Duodenal mucosa (tissue), 2 donors: ENCODE measurements around the gene CEP128.

Experiments
- H3K27ac ChIP-seq: one replicate; pipeline ENCODE4 v1.7.0; 2013; ENCODE audit warnings: low read depth, low read length
- H3K27me3 ChIP-seq, 2 donors: one replicate each; pipeline ENCODE4 v1.7.0; 2013; ENCODE audit warnings: low read length in 2 of 2, control low read depth in 1 of 2; ENCODE audit not compliant: insufficient read depth in 2 of 2, control insufficient read depth in 1 of 2
- H3K36me3 ChIP-seq, 2 donors: one replicate each; pipeline ENCODE4 v1.7.0; 2013; ENCODE audit warnings: low read length in 2 of 2, control low read depth in 1 of 2; ENCODE audit not compliant: insufficient read depth in 2 of 2, control insufficient read depth in 1 of 2
- H3K4me1 ChIP-seq, 2 donors: one replicate each; pipeline ENCODE4 v1.7.0; 2013; ENCODE audit warnings: low read length in 2 of 2, control low read depth in 1 of 2; ENCODE audit not compliant: insufficient read depth in 2 of 2, control insufficient read depth in 1 of 2
- H3K4me3 ChIP-seq, 2 donors: one replicate each; pipeline ENCODE4 v1.7.0; 2013; ENCODE audit warnings: low read length in 2 of 2, low read depth in 1 of 2
- H3K9ac ChIP-seq, 2 donors: one replicate each; pipeline ENCODE4 v1.7.0; 2013; ENCODE audit warnings: low read length in 2 of 2, low read depth in 1 of 2
- H3K9me3 ChIP-seq, 2 donors: one replicate each; pipeline ENCODE4 v1.7.0; 2013; ENCODE audit warnings: low read length in 2 of 2, control low read depth in 1 of 2; ENCODE audit not compliant: control insufficient read depth in 1 of 2

The CEP128 gene

GRCh38 chr14:80664576-80664975 is 277.0 kb downstream of the CEP128 start:
- Histone ChIP-seq H3K27me3 (no peaks in the 10 kb centered on the region), H3K9me3 (no peaks in the 10 kb centered on the region), H3K9ac (no peak overlapping the region), H3K27ac (no peak overlapping the region), H3K4me1 (no peaks in the 10 kb centered on the region), H3K36me3 (peaks cover 0 to 2% of the 10 kb centered on the region in 2 donors), H3K4me3 (no peak overlapping the region)

- H3K9me3 ChIP-seq, result no peaks in the 10 kb centered on the region
- no peak overlapping the region for H3K9ac ChIP-seq
- H3K4me1 ChIP-seq, result no peaks in the 10 kb centered on the region
- H3K27ac ChIP-seq, result no peak overlapping the region
- no peak overlapping the region for H3K4me3 ChIP-seq
- H3K27me3 ChIP-seq, result no peaks in the 10 kb centered on the region
- peaks cover 0 to 3% of the 10 kb centered on the region in 2 donors for H3K36me3 ChIP-seq
These were observed 278.0 kb downstream of the CEP128 start for GRCh38 chr14:80663541-80663940.

GRCh38 chr14:80659783-80660182 is 281.8 kb downstream of the CEP128 start:
- no peaks in the 10 kb centered on the region for H3K27me3 ChIP-seq

GRCh38 chr14:80658733-80659132 is 282.8 kb downstream of the CEP128 start:
- Histone ChIP-seq H3K4me3 (no peak overlapping the region), H3K9me3 (no peaks in the 10 kb centered on the region), H3K4me1 (no peaks in the 10 kb centered on the region), H3K9ac (no peak overlapping the region), H3K36me3 (peaks cover 0 to 3% of the 10 kb centered on the region in 2 donors), H3K27me3 (no peaks in the 10 kb centered on the region), H3K27ac (no peak overlapping the region)

More at GRCh38 chr14:80659783-80660182, 281.8 kb downstream of the CEP128 start:
- Histone ChIP-seq H3K4me3 (no peak overlapping the region), H3K27ac (no peak overlapping the region), H3K36me3 (peaks cover 0 to 3% of the 10 kb centered on the region in 2 donors), H3K9me3 (no peaks in the 10 kb centered on the region), H3K9ac (no peak overlapping the region), H3K4me1 (no peaks in the 10 kb centered on the region)

- H3K27ac ChIP-seq, result no peak overlapping the region
- no peak overlapping the region for H3K9ac ChIP-seq
- H3K4me1 ChIP-seq, result no peaks in the 10 kb centered on the region
- peaks cover 0 to 3% of the 10 kb centered on the region in 2 donors for H3K36me3 ChIP-seq
- H3K9me3 ChIP-seq, result no peaks in the 10 kb centered on the region
- H3K27me3 ChIP-seq, result no peaks in the 10 kb centered on the region
- no peak overlapping the region for H3K4me3 ChIP-seq
These were observed 283.4 kb downstream of the CEP128 start for GRCh38 chr14:80658155-80658554.

- Histone ChIP-seq H3K9ac (no peak overlapping the region), H3K27ac (no peak overlapping the region), H3K36me3 (no peaks in the 10 kb centered on the region), H3K9me3 (no peaks in the 10 kb centered on the region), H3K4me1 (no peaks in the 10 kb centered on the region), H3K4me3 (no peak overlapping the region), H3K27me3 (no peaks in the 10 kb centered on the region)
These were observed 287.6 kb downstream of the CEP128 start for GRCh38 chr14:80653956-80654355.

- Histone ChIP-seq H3K27ac (no peak overlapping the region), H3K9me3 (no peaks in the 10 kb centered on the region), H3K27me3 (no peaks in the 10 kb centered on the region), H3K4me1 (no peaks in the 10 kb centered on the region), H3K4me3 (no peak overlapping the region), H3K36me3 (no peaks in the 10 kb centered on the region), H3K9ac (no peak overlapping the region)
These were observed 295.7 kb downstream of the CEP128 start for GRCh38 chr14:80645667-80646413.

GRCh38 chr14:80644826-80645225 is 296.7 kb downstream of the CEP128 start:
- H3K4me1 ChIP-seq, result no peaks in the 10 kb centered on the region
- no peak overlapping the region for H3K27ac ChIP-seq
- H3K9ac ChIP-seq, result no peak overlapping the region
- H3K9me3 ChIP-seq, result no peaks in the 10 kb centered on the region
- no peak overlapping the region for H3K4me3 ChIP-seq
- no peaks in the 10 kb centered on the region for H3K36me3 ChIP-seq
- no peaks in the 10 kb centered on the region for H3K27me3 ChIP-seq

GRCh38 chr14:80638620-80639515 is 302.7 kb downstream of the CEP128 start:
- H3K27me3 ChIP-seq, result no peaks in the 10 kb centered on the region
- no peaks in the 10 kb centered on the region for H3K4me1 ChIP-seq
- no peaks in the 10 kb centered on the region for H3K36me3 ChIP-seq

More at GRCh38 chr14:80638620-80639515, 302.7 kb downstream of the CEP128 start:
- H3K4me3 ChIP-seq, result no peak overlapping the region
- no peak overlapping the region for H3K27ac ChIP-seq
- H3K9me3 ChIP-seq, result no peaks in the 10 kb centered on the region
- no peak overlapping the region for H3K9ac ChIP-seq
